Fibroblast of lung (primary cell): ENCODE data around the gene ROBO2.

ENCODE experiments used
- CTCF ChIP-seq, 2 donors: IDR thresholded peaks in 1 of 2; conservative IDR thresholded peaks in 1 of 2; 1 replicate in 1 of 2; 2 replicates in 1 of 2; pipeline ENCODE4 v1.5.1; 2011 to 2012; ENCODE audit warnings: low read length in 2 of 2, control low read depth in 1 of 2, inconsistent platforms in 1 of 2, low read depth in 1 of 2, mild to moderate bottlenecking in 1 of 2
- EZH2 ChIP-seq: IDR thresholded peaks from 2 replicates; pipeline ENCODE4 v1.5.1; 2012; ENCODE audit warnings: low read length, control low read depth, mild to moderate bottlenecking; ENCODE audit errors: missing control alignments

GRCh38 chr3:77325702-77326101 lies 285.8 kb downstream of the ROBO2 start:
- TF ChIP-seq CTCF (conservative IDR thresholded peaks at IDR 0.05 in 1 of 2, IDR thresholded peaks at IDR 0.05 in 1 of 2; ENCODE audit: low read depth in 1 of 2, low read length in 2 of 2) = no peak
- no peak for TF ChIP-seq EZH2
